Ovary (tissue), 3 donors: Measurements from ENCODE around the gene ERG.

Experiments
- CTCF ChIP-seq, 3 donors: fragments of 450-650 bp in 2 of 3; fragments of 200-600 bp in 1 of 3; IDR thresholded peaks; one replicate each; pipeline versions ENCODE4 v1.5.1 to v1.8.0; 2016 to 2022; ENCODE audit warnings: antibody characterized with exemption in 3 of 3, mild to moderate bottlenecking in 1 of 3
- EP300 ChIP-seq: sonication (generic); formaldehyde crosslinking; IDR thresholded peaks from one replicate; pipeline ENCODE4 v1.6.1; 2017; ENCODE audit warnings: antibody characterized with exemption
- POLR2A ChIP-seq: fragments of 450-650 bp; IDR thresholded peaks from one replicate; pipeline ENCODE4 v1.6.1; 2017; ENCODE audit warnings: antibody characterized with exemption, mild to moderate bottlenecking, moderate library complexity
- donor health status: DM: no; HTN: no; CAD: no.

GRCh38 chr21:38439426-38439825, 58.9 kb downstream of the ERG start:
- TF ChIP-seq EP300 (no peak), CTCF (IDR thresholded peaks at IDR 0.05) (no peak), POLR2A (no peak)
